ENCODE data around the gene ARFRP1.
"Not testable (repeated sequence)": the region's sequence is repeated elsewhere in the genome, so short reads cannot be mapped to it uniquely, and the experiment has no call there.

ARFRP1 gene

DNA sequence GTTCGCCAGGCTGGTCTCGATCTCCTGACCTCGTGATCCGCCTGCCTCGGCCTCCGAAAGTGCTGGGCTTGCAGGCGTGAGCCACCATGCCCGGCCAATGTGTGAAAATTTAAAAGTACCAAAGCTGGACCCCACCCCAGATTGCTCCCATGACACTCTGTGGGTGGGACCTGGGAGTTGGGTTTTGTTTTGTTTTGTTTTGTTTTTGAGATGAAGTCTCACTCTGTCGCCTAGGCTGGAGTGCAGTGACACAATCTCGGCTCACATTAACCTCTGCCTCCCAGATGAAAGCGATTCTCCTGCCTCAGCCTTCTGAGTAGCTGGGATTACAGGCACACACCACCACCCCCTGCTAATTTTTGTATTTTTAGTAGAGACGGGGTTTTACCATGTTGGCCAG is 36.1 kb downstream of the ARFRP1 start:
- DNase-seq = not testable (repeated sequence)

DNA sequence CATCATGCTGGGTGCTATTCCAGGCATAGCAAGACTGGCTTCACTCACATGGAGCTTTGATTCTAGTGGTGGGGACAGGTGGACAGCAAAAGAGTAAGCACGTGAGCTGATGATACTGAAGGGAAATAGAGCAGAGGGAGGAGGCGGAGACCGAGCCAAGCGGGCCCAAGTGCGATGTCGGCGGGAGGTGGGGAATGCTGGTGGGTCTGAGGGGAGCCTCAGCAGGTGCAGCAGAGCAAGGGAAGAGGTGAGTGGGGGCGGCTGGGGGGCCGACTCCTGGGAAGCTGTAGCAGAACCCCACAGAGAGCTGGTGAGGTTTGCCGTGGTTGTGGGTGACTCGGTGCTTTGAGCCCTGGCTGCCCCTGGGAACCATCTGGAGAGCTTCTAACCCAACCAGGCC is 39.4 kb downstream of the ARFRP1 start:
- DNase-seq = no peak

DNA sequence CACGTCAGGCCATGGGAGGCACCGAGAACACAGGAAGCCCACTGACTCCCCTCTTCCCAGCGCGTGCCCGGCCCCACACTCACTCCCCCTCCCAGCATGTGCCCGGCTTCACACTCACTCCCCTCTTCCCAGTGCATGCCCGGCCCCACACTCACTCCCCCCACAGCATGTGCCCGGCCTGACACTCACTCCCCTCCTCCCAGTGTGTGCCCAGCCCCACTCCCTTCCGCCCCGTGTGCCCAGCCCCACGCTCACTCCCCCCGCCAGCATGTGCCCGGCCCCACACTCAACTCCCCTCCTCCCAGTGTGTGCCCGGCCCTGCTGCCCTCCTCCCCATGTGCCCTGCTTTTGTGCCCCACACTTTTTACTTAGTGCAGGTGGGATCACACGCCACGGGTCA is 39.9 kb downstream of the ARFRP1 start:
- DNase-seq = no peak

DNA sequence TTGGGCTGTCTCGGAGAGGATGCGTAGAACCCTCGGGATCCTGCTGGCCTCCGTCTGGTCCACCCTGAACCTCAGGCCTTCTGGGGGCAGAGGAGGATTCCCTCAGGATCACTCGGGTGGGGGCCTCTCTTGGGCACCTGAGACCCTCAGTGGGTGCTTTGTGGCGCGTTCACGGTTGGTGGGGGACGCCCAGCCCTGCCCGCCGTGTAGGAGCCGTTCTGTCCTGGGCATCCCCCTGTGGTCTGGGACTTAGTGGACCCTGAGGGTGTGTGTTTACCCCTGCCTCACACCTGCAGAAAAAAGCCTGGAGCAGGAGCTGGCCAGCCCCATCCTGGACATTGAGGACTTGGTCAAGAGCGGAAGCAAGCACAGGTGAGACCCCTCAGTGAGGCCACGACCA is 42.1 kb downstream of the ARFRP1 start:
- no peak for DNase-seq

DNA sequence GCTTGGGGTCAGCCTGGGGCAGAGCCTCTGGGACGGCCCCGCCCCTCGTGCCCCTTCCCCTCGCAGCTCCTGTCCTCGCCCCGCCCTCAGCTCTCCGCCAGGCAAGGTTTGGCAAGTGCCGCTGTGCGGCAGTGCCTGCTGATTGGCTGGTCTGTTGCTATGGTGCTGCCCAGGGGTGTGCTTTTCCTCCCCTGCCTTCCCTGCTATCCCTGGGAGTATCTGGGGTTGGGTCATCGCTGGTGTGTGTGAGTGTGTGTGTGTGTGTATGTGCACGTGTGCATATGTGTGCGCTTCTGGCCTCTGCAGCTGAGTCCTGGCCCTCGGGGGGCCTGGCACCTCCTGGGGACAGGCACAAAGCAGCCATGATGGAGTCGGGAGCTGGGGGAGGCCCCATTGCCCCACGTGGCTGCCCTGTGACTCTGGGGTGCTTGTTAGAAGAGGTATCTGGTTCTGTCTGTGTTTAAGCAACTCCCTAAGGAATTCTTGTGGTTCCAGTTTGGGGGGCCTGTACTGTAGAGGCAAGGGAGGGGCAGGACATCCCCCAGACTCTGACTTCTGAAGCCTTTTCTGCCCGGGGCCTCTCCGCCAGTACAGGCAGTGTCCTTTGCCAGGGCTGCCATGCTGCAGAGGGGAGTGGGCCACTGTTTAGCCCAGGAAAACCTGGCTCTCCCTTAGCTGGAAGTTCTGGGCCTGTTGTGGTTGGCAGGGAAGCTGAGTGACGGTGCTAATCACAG is 42.7 kb downstream of the ARFRP1 start:
- DNase-seq = no peak

DNA sequence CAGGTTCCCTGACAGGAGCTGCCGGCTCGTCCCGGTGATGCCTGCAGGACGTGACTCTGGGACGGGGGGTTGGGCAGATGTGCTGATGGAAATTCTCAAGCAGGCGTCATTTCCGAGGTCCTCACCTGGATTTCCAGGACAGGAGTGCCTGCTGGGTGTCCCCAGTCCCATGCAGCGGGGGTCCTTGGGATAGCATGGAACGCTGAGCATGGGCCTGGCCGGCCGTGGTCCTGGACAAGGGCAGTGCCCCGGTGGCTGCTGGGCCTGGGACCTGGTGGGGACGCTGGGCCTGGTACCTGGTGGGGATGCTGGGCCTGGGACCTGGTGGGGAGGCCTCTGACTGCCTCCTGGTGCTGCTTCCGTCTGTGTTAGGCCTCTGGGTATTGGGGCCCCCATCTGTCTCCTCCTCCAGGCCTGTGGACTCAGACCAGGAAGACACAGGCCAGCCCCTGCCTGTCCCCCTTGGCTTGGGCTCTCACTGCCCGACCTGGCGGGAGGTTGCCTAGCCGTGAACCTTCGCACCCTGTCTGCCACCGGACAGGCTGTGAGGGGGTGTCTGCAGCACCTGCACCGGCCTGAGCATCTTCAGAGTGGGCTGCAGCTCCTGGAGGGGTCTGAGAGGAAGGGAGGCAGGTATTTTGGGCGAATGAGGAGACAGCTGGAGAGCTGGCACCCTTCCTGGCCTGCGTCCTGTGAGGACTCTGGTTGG is 43.5 kb downstream of the ARFRP1 start:
- no peak for DNase-seq

DNA sequence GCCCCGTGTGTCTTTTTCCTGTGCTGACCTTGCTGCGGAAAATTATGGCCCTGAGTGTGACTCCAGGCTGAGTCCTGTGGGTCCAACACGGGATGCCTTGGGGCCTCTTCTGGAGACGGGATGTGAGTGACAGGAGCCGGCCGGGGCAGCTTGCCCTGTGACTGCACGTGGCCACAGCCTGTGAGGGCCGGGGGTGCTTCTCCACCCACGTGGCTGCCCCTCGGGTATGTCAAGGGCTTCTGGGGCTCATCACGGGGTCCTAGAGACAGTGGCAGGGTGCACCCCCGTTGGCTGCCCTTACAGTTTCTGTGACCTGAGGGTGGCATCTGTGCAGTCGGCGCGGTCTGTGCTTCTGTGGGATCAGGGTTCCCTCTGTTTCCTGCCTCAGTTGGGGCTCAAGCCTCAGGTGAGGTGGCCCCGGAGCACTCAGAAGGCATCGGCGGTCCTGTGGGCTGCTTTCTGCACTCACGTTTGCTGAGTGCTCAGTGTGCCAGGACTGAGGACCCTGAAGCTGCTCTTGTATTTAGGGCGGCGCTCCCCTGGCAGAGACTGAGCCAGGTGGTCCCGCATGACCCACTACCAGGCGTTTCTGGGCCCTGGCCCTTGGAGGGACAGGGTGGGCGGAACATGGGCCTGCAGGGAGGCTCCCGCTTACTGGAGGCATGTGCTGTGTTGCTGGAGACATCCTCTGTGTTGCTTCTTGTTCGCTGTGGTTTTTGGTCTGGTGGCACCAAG is 44.3 kb downstream of the ARFRP1 start:
- no peak for DNase-seq

DNA sequence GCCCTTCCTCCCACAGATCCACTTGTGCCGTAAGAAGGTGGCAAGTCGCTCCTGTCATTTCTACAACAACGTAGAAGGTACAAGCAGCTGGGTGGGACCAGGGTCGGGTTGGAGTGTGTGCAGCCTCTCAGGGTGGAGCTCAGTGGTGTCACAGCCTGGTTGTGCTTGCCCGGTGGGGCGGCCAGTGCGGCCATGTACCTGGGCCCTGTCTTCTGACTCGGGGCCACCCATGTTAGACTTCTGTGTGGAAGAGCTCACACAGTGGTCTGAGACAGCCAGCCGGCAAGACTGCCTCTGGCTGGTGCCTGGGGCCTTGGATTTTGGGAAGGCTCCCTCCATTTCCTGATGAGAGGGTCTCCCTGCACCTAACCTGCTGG is 45.0 kb downstream of the ARFRP1 start:
- no peak for DNase-seq

DNA sequence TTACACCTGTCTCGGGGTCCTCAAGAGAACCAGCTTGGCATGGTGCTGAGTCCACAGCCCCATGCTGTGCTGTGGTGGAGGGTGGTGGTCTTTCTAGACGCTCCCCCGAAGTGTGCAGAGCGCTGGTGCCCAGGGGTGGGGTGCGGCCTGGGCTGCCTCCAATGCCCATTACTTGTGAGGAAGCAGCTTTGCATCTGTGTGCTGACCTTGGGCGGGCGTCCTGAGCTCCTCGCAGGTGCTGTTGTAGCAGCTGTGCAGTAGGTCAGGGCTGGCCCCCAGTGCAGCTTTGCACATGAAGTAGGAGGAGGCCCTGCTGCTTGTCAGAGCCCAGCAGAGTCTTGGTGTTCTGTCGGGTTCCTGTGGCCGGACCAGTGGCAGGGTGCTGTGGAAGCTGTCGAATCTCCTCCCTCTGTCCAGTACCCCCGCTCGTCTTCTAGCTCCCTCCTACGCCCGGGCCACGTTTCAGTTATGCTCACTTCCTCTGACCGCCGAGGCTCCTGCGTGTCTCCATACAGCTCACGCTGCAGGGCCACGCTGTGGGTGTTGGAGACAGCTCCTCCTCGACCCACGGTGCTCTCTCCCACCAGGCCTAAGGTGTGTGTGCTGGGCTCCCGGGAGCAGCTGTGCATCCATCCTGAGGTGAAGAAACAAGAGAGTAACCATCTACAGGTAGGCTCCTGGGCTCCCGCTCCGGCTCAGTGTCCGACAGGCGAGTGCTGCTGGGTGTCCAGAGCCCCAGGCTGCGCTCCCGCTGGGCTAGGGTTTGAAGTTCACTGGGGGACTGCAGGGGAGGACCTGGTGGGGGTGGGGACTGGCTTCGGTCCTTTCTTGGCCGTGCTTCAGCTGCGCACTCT is 45.6 kb downstream of the ARFRP1 start:
- no peak for DNase-seq

DNA sequence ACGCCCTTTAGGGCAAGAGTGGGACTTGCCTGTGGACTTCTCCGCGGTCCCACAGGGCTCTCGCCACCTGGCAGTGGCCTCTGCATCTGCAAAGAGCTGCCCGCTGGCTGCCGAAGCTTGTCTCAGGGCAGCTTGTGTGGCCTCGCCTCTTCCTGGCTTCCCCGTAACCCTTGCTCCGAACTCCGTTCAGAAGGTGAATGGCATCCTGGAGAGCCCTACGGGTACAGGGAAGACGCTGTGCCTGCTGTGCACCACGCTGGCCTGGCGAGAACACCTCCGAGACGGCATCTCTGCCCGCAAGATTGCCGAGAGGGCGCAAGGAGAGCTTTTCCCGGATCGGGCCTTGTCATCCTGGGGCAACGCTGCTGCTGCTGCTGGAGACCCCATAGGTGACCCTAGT is 46.7 kb downstream of the ARFRP1 start:
- no peak for DNase-seq

DNA sequence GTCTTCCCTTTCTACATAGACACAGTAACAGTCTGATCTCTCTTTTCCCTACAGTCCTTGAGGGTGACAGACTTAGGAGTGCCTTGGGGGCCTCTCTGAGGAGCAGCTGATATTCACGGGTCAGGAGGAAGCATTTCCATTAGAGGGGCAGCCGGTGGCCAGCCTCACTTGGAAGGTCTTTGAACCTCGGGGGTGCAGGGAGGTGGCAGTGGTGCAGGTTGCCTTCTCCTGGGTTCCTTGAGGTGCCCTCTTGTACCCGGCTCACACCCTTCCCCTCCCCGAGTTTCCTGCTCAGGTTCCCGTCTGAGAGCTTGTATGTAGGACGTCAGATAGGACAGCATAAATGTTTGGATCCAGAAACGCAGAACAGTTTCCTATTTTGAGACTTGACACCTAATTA is 47.2 kb downstream of the ARFRP1 start:
- DNase-seq = no peak

DNA sequence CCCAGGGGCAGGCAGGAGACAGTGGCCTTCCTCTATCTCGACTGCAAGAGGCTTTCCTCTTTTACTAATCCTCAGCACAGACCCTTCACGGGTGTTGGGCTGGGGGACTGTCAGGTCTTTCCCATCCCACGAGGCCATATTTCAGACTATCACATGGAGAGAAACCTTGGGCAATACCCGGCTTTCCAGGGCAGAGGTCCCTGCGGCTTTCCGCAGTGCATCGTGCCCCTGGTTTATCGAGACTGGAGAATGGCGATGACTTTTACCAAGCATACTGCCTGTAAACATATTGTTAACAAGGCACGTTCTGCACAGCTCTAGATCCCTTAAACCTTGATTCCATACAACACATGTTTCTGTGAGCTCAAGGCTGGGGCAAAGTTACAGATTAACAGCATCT is 47.6 kb downstream of the ARFRP1 start:
- DNase-seq = not testable (repeated sequence)

DNA sequence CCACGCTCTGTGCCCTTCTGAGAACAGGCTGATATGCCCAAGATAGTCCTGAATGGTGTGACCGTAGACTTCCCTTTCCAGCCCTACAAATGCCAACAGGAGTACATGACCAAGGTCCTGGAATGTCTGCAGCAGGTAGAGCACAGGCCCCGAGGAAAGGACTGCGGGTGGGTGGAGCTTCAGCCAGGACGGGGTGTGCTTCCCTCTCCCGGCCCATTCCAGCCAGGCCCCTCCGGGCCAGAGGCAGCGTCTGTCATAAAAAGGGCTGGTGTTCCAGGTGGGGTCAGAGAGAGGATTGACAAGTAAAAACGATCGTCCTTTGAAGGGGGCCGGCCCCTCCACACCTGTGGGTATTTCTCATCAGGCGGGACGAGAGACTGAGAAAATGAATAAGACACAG is 48.4 kb downstream of the ARFRP1 start:
- no peak for DNase-seq

DNA sequence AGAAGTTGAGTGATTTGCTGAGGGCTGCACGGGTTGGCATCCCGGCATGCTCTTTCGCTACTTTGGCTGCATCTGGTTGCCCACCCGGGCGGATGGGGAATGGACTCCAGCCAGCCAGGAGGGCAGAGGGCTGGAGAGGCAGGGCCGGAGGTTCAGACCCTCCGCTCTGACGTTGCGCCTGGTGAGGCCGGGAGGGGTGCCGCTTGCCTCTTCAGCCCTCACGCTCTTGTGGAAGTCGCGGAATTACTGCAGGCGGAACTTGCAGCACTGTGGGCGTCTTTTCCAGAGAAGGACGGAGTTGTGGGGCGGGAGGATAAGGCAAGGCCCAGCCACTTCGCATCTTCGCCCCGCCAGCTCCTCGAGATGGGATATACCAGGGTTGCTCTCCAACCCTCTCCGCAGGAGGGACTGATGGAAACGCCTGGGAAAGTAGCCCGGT is 49.0 kb downstream of the ARFRP1 start:
- no peak for DNase-seq

DNA sequence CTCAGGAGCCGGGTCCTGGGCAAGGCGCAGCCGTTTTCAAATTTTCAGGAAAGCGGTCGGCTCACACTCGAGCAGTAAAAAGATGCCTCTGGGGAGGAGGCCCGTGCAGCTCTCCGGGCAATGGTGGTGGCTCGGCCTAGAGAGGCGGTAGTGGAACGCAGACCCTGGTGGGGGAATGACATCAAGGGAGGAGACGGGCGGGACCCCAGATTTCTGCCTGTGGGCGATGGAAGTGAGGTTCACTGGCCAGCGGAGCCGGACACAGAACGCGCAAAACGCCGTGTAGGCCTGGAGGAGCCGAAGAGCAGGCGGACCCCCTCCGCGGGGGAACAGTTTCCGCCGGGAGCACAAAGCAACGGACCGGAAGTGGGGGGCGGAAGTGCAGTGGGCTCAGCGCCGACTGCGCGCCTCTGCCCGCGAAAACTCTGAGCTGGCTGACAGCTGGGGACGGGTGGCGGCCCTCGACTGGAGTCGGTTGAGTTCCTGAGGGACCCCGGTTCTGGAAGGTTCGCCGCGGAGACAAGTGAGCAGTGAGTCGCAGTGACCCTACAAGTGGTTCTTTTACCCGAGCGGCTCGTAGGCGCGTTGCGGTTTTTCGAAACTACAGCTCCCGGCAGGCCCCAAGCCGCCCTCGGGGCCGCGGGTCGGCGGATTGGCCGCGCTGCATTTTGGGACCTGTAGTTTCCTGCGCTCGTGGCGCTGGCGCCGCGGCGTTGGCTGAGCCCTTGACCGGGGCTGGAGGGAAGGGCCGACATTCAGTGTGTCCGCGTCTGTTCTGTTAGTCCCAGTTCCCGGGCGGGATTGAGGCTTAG is 49.6 kb downstream of the ARFRP1 start, which contains the start of gene RTEL1:
RTEL1 (plus strand) TSS at position 376 of the 812 bp plus-strand sequence. CDS start 1,091 bp downstream, outside the sequence.
- peak; percentile 87 for DNase-seq

DNA sequence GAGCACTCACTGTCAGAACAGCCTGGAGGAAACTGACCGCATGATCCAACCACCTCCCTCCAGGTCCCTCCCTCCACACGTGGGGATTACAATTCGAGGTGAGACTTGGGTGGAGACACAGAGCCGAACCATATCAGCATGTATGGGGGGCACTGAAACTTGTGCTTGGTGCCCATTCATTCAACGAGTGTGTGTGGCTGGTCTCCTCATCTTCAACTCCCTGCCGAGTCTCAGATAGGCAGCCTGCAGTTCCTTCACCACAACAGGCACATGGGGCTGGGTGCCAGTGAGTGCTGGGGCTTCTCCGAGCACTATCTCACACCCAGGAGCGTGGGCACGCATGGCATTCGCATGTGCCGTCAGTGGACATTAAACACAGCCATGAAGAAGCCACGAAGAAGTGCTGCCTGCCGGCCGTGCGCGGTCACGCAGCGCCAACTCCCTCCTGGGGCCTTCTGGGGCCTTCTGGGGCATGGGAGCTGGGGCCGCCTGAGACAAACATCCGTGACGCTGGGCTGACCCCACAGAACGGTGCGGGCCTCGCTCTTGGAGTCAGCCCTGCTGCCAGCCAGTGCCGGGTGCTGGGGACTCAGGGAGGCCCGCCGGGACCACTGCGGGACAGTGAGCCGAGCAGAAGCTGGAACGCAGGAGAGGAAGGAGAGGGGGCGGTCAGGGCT is 50.4 kb downstream of the ARFRP1 start:
- no peak for DNase-seq

DNA sequence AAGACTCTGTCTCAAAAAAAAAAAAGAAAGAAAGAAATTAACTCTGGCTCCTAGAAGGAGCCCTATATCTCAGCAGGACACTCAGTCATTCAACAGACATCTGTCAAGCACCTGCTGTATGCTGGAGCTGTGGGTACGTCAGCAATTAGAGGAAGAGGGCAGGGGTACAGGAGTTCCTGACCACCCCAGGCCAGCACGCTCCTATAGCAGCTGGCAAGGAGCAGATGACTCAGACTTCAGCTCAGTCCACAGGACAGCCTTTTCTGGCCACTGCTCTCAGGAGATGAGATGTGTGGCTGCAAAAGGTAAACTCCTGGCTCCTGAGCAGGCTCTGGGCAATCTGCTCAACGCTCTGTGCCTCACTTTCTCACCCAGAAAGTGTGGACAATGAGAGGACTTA is 51.3 kb downstream of the ARFRP1 start:
- no peak for DNase-seq

DNA sequence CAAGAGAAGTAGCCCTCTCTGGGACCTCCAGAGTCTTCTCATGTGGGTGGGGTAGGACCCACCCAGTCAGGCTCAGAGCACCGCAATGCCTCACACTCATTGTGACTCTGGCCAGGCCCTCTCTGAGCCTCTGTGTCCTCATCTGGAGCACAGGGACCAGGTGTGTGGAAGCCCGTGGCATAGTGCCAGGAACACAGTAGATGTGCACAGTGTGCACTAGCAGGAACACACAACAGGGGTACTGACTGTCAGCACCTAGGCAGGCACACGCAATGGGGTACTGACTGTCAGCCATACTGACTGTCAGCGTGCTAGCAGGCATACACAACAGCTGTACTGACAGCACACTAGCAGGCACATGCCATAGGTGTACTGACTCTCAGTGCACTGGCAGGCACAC is 52.5 kb downstream of the ARFRP1 start:
- DNase-seq = no peak

DNA sequence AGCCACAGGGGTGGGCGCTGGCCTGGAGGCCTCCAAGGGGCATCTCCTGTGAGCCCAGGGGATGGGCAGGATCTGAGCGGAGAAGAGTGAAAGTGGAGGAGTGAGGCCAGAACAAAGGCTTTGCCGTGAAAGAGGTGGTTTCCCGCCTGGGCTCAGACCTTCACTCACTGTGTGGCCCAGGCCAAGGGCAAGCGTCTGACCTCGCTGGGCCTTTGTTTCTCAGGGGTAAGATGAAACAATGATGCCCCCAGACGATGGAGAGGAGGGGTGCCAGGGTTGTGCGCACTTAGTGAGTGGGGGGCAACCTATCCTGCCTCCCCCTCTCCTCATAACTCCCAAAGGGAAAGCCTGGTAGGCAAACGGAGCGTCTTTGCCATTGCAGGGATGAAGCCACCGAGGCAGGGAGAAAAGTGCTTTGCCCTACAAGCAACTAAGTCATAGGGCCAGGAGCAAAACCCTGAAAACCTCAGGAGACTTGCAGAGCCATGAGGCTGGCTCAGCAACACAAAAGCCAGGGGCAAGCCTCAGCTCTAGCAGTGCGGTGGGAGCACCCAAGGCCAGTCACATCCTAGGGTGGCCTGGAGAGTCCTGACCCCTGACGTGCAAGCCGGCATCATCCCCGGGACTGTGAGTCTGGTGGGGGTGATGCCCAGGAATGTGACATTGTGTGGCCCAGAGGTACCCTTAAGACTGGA is 53.7 kb downstream of the ARFRP1 start:
- DNase-seq = no peak

Data from activated CD4-positive, alpha-beta T cell treated with anti-CD3 and anti-CD28 coated beads for 4 hours (primary cell).